Esophagus squamous epithelium (tissue), 4 donors: ENCODE results near the gene SETBP1.

Source experiments
- CTCF ChIP-seq, 6 experiments: fragments of 450-650 bp in 4 of 6; fragments of 200-600 bp in 2 of 6; sonication (generic) in 2 of 6; IDR thresholded peaks; one replicate each; pipeline ENCODE4 v1.5.1; 2016 to 2019; ENCODE audit warnings: antibody characterized with exemption in 6 of 6, mild to moderate bottlenecking in 4 of 6, moderate library complexity in 4 of 6
- POLR2A ChIP-seq, 4 donors: fragments of 450-650 bp; IDR thresholded peaks; one replicate each; pipeline ENCODE4 v1.6.1; 2017; ENCODE audit warnings: antibody characterized with exemption in 4 of 4, mild to moderate bottlenecking in 4 of 4, moderate library complexity in 3 of 4

GRCh38 chr18:44799907-44800421, 119.3 kb downstream of the SETBP1 start:
- no peak for TF ChIP-seq CTCF (IDR thresholded peaks at IDR 0.05)
- no peak for TF ChIP-seq POLR2A (IDR thresholded peaks at IDR 0.05)
